ENCODE data around the gene GLTP. TPM values are rescaled to one million over a fixed set of nuclear protein-coding genes. Genes with fewer than 3 reads are reported as not detected.
A peak's percentile ranks its signal among the peaks of the same experiment; 100 is the strongest.

GLTP gene
- total and polyA plus RNA-seq, 2 of the 4 experiments (the other 2 are of a cell fraction) = 34.4 to 58.4 TPM

DNA sequence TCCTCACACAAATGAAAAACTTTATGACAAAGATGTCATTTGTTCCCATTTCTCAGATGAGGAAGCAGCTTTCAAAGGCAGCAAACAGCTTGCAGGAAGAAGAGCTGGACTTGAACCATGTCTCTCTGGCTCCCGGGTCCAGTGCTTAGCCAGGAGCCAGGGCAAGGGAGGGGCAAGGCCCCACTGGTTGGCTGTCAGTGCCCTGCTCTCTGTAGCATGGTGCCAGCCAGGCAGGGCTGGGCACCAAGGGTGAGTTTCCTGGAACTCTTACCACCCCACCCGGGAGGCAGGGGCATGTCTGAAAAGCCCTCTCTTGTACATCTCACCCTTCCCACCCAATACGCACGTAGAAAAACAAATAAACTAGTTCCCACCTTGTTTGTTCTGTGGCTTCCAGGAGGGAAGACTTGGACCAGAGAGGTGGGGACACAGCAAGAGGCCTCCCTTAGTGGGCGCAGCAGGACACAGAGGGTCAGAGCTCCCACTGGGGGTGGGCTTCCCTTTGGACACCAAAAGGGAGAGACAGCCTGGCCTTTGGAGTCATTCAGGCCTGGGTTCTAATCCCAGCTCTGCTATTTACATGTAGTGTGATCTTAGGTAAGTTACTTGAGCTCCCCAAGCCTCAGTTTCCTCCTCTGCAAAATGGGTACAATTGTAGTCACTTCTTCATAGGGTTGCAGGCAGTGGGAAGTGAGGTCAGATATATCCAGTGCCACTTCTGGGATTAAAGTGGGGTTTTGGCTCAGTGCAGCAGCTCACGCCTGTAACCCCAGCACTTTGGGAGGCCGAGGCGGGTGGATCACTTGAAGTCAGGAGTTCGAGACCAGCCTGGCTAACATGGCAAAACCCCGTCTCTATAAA, 64.4 kb downstream of the GLTP start:
- no TSS peak for BruUV-seq (replicated peaks)
- dilution Hi-C loops (cut with HindIII; ENCODE audit: low sequenced_read_pairs, unreplicated experiment) = no loop called here
- Histone ChIP-seq H3K18ac (ENCODE audit: low read depth, low read length) (no peak overlapping the region), H4K20me1 (ENCODE audit: insufficient read depth, low read length) (peaks cover 6% of the 10 kb centered on the region), H2BK15ac (ENCODE audit: low read depth, low read length) (no peak overlapping the region), H3K14ac (replicated peaks; ENCODE audit: low read depth, low read length) (no peak overlapping the region), H3K4me3 (ENCODE audit: insufficient read depth, low read depth, low read length) (no peak overlapping the region), H3K9me3 (ENCODE audit: control insufficient read depth, insufficient read depth, low read length) (no peaks in the 10 kb centered on the region), H3K4me1 (ENCODE audit: control insufficient read depth, insufficient read depth, low read length) (peaks cover 2% of the 10 kb centered on the region; the same call in 1 of the 2 replicates), H3K4me2 (ENCODE audit: low read depth, low read length) (no peak overlapping the region), H3K56ac (ENCODE audit: extremely low read depth, insufficient read depth, low read length) (no peak overlapping the region), H3K36me3 (ENCODE audit: control insufficient read depth, insufficient read depth, low read length) (no peaks in the 10 kb centered on the region), H2BK5ac (ENCODE audit: low read depth, low read length, poor library complexity, severe bottlenecking) (no peak overlapping the region), H3K4ac (ENCODE audit: low read depth, low read length) (no peak overlapping the region), H3K79me1 (ENCODE audit: low read depth in 1 of 2, low read length in 2 of 2) (no peaks in the 10 kb centered on the region), H4K8ac (ENCODE audit: low read depth in 2 of 2, low read length in 2 of 2) (no peak overlapping the region), H3K27me3 (ENCODE audit: control insufficient read depth, insufficient read depth, low read length) (no peaks in the 10 kb centered on the region), H2BK120ac (ENCODE audit: low read depth, low read length) (no peak overlapping the region), H4K5ac (ENCODE audit: low read depth, low read length) (no peak overlapping the region), H4K91ac (ENCODE audit: insufficient read depth, low read depth, low read length) (no peak overlapping the region), H3K27ac (ENCODE audit: insufficient read depth, low read length) (no peak overlapping the region), H2AFZ (replicated peaks; ENCODE audit: low read length, poor library complexity) (no peak overlapping the region), H3K23ac (ENCODE audit: low read depth, low read length) (no peak overlapping the region), H3K9ac (ENCODE audit: low read depth, low read length) (no peak overlapping the region), H2AK9ac (replicated peaks; ENCODE audit: low read depth, low read length, poor library complexity) (peak overlapping the region; percentile 65), H3K9me1 (ENCODE audit: insufficient read depth, low read length) (peaks cover 3% of the 10 kb centered on the region; the same call in 1 of the 2 replicates), H2AK5ac (ENCODE audit: low read depth, low read length) (no peak overlapping the region), H2BK20ac (ENCODE audit: low read depth, low read length) (no peak overlapping the region)
- intact Hi-C loops (cut with micrococcal nuclease) = no loop called here
- WGBS, 2 experiments (ENCODE audit: extremely low coverage in 2 of 2, insufficient read length in 1 of 2) = 67% methylated on average over 1 of the region's 10 CpGs; no CpG with 5 or more reads in 1 of the 2 experiments
- no peak for ATAC-seq (ENCODE audit: low read depth)
- DNase-seq = no peak
- in situ Hi-C loops (cut with MboI; ENCODE audit: low sequenced_read_pairs) = no loop called here
- ChIA-PET CTCF (no interaction called here), POLR2A (ENCODE audit: unreplicated experiment) (no interaction called here)
- TF ChIP-seq MXI1 (IDR thresholded peaks at IDR 0.05; ENCODE audit: borderline replicate concordance, low read depth, low read length) (no peak), MAZ (IDR thresholded peaks at IDR 0.05; ENCODE audit: borderline replicate concordance, low read depth, low read length) (no peak), RFX5 (IDR thresholded peaks at IDR 0.05; ENCODE audit: low read depth, low read length) (no peak), CEBPB (IDR thresholded peaks at IDR 0.05; ENCODE audit: low read depth, low read length) (no peak), RAD21 (IDR thresholded peaks at IDR 0.05; ENCODE audit: low read length) (no peak), NFE2L2 (IDR thresholded peaks at IDR 0.05; ENCODE audit: low read depth, low read length) (no peak), MAFK (IDR thresholded peaks at IDR 0.05; ENCODE audit: low read depth, low read length) (no peak), RCOR1 (IDR thresholded peaks at IDR 0.05; ENCODE audit: insufficient replicate concordance, low read length) (no peak), FOS (IDR thresholded peaks at IDR 0.05; ENCODE audit: low read depth, low read length) (no peak), BHLHE40 (IDR thresholded peaks at IDR 0.05; ENCODE audit: low read depth, low read length) (no peak), CHD1 (IDR thresholded peaks at IDR 0.05; ENCODE audit: low read depth, low read length) (no peak), POLR2A (IDR thresholded peaks at IDR 0.05; ENCODE audit: low read depth, low read length) (no peak), SMC3 (IDR thresholded peaks at IDR 0.05; ENCODE audit: low read depth, low read length) (no peak)
- TF ChIP-seq, protein P1, sequence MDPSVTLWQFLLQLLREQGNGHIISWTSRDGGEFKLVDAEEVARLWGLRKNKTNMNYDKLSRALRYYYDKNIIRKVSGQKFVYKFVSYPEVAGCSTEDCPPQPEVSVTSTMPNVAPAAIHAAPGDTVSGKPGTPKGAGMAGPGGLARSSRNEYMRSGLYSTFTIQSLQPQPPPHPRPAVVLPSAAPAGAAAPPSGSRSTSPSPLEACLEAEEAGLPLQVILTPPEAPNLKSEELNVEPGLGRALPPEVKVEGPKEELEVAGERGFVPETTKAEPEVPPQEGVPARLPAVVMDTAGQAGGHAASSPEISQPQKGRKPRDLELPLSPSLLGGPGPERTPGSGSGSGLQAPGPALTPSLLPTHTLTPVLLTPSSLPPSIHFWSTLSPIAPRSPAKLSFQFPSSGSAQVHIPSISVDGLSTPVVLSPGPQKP (IDR thresholded peaks at IDR 0.05; ENCODE audit: borderline replicate concordance, low read depth, low read length) = no peak
- TF ChIP-seq, protein P2, sequence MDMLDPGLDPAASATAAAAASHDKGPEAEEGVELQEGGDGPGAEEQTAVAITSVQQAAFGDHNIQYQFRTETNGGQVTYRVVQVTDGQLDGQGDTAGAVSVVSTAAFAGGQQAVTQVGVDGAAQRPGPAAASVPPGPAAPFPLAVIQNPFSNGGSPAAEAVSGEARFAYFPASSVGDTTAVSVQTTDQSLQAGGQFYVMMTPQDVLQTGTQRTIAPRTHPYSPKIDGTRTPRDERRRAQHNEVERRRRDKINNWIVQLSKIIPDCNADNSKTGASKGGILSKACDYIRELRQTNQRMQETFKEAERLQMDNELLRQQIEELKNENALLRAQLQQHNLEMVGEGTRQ (IDR thresholded peaks at IDR 0.05; ENCODE audit: low read depth, low read length) = no peak
